A549 (cell line): Measurements from ENCODE around the gene CBFA2T2. TPM values are rescaled to one million over a fixed set of nuclear protein-coding genes. Genes with fewer than 3 reads are reported as not detected.
"Not testable (repeated sequence)": the region's sequence is repeated elsewhere in the genome, so short reads cannot be mapped to it uniquely, and the experiment has no call there.

Experiments
- ATAC-seq, 2 experiments: fragments of 200-7000 bp in 1 of 2; fragments of >200 bp in 1 of 2; cut with Nextera tagmentation in 1 of 2; cut with Tn5 transposase in 1 of 2; 3 replicates each; pipeline versions ENCODE4 v1.8.0 to v1.9.1; 2018 to 2020; ENCODE audit warnings: mild to moderate bottlenecking in 1 of 2, moderate library complexity in 1 of 2
- CTCF ChIA-PET: fragments of 300-600 bp; sonication (Branson Sonifier 250); formaldehyde crosslinking; extraction: SDS; loops from one replicate; lab custom pipeline; 2021; ENCODE audit warnings: antibody characterized with exemption, inconsistent platforms; lab: Yijun Ruan, JAX
- POLR2A ChIA-PET: fragments of 350-600 bp; formaldehyde crosslinking; extraction: SDS; loops from one replicate; lab custom pipeline; 2021; ENCODE audit warnings: antibody characterized with exemption, inconsistent platforms; lab: Yijun Ruan, JAX
- DNase-seq, 2 experiments: peaks; one replicate each; pipeline versions ENCODE4 v3.0.0 to v3.0.0-alpha.2; 2011 to 2016; ENCODE audit warnings: low read depth in 1 of 2, low spot score in 1 of 2
- FAIRE-seq: peaks from 2 replicates; lab custom pipeline; 2011; peaks lifted over from hg19 to GRCh38; lab: Jason Lieb, UNC
- H3K27ac ChIP-seq, 2 experiments: fragments of >200 bp; sonication (Bioruptor Twin); formaldehyde crosslinking; 3 replicates each; pipeline ENCODE4 v1.5.1; 2016 to 2017
- H3K4me1 ChIP-seq: fragments of >200 bp; sonication (Bioruptor Twin); formaldehyde crosslinking; 3 replicates; pipeline ENCODE4 v1.6.1; 2016
- H3K4me2 ChIP-seq: fragments of >200 bp; sonication (Bioruptor Twin); formaldehyde crosslinking; 3 replicates; pipeline ENCODE4 v1.6.1; 2016
- H3K4me3 ChIP-seq: fragments of >200 bp; sonication (Bioruptor Twin); formaldehyde crosslinking; 3 replicates; pipeline ENCODE4 v1.5.1; 2016
- H3K9me3 ChIP-seq: fragments of >200 bp; sonication (Bioruptor Twin); formaldehyde crosslinking; 3 replicates; pipeline ENCODE4 v1.6.1; 2016
- CBX8 ChIP-seq: fragments of 200-600 bp; sonication (generic); IDR thresholded peaks from 2 replicates; pipeline ENCODE4 v1.6.1; 2016
- CEBPB ChIP-seq, 2 experiments: fragments of >200 bp in 1 of 2; sonication (Bioruptor Twin) in 1 of 2; formaldehyde crosslinking in 1 of 2; IDR thresholded peaks; 2 replicates each; pipeline ENCODE4 v1.6.1; 2012 to 2016
- CHD2 ChIP-seq: fragments of 150-350 bp; IDR thresholded peaks from 2 replicates; pipeline ENCODE4 v1.6.1; 2014; ENCODE audit warnings: low read length; ENCODE audit not compliant: partially characterized antibody
- EHMT2 ChIP-seq: fragments of 200-600 bp; sonication (generic); IDR thresholded peaks from 2 replicates; pipeline ENCODE4 v1.6.1; 2016; ENCODE audit warnings: antibody characterized with exemption, low read depth, mild to moderate bottlenecking, moderate library complexity
- EP300 ChIP-seq, 2 experiments: fragments of >200 bp; sonication (Bioruptor Twin); formaldehyde crosslinking; IDR thresholded peaks; 2 replicates in 1 of 2; 3 replicates in 1 of 2; pipeline ENCODE4 v1.6.1; 2016 to 2017
- GATA3 ChIP-seq: IDR thresholded peaks from 2 replicates; pipeline ENCODE4 v1.6.1; 2012; ENCODE audit warnings: borderline replicate concordance
- HEYL ChIP-seq: fragments of 250-450 bp; sonication (Bioruptor Pico); IDR thresholded peaks from 2 replicates; pipeline ENCODE4 v1.8.0; 2021; ENCODE audit warnings: mild to moderate bottlenecking, moderate library complexity
- JUN ChIP-seq, 2 experiments: fragments of >200 bp; sonication (Bioruptor Twin); formaldehyde crosslinking; IDR thresholded peaks; 2 replicates in 1 of 2; 3 replicates in 1 of 2; pipeline ENCODE4 v1.6.1; 2016 to 2017
- KDM1A ChIP-seq: fragments of 200-600 bp; sonication (generic); IDR thresholded peaks from 2 replicates; pipeline ENCODE4 v1.6.1; 2016; ENCODE audit warnings: low read depth, mild to moderate bottlenecking
- MAFK ChIP-seq: fragments of 450-650 bp; IDR thresholded peaks from 2 replicates; pipeline ENCODE4 v1.6.1; 2014; ENCODE audit not compliant: partially characterized antibody
- NFE2L2 ChIP-seq: fragments of 150-350 bp; conservative IDR thresholded peaks from 2 replicates; pipeline ENCODE4 v1.6.1; 2014; ENCODE audit warnings: low read length
- NR3C1 ChIP-seq: fragments of >200 bp; sonication (Bioruptor Twin); formaldehyde crosslinking; IDR thresholded peaks from 3 replicates; pipeline ENCODE4 v1.6.1; 2017
- PHF8 ChIP-seq: fragments of 200-600 bp; sonication (generic); IDR thresholded peaks from 2 replicates; pipeline ENCODE4 v1.6.1; 2016; ENCODE audit warnings: low read depth, mild to moderate bottlenecking, antibody characterized with exemption, moderate library complexity, borderline replicate concordance
- RAD21 ChIP-seq, 2 experiments: fragments of >200 bp in 1 of 2; sonication (Bioruptor Twin) in 1 of 2; formaldehyde crosslinking in 1 of 2; IDR thresholded peaks in 1 of 2; conservative IDR thresholded peaks in 1 of 2; 2 replicates in 1 of 2; 3 replicates in 1 of 2; pipeline ENCODE4 v1.6.1; 2012 to 2018; ENCODE audit warnings: inconsistent platforms in 1 of 2
- RFX5 ChIP-seq: fragments of 450-650 bp; IDR thresholded peaks from 2 replicates; pipeline ENCODE4 v1.7.1; 2014; ENCODE audit warnings: antibody characterized with exemption, mild to moderate bottlenecking, moderate library complexity
- SMC3 ChIP-seq: fragments of >200 bp; sonication (Bioruptor Twin); formaldehyde crosslinking; IDR thresholded peaks from 3 replicates; pipeline ENCODE4 v1.6.1; 2018; ENCODE audit warnings: inconsistent platforms
- SREBF2 ChIP-seq: fragments of 450-650 bp; IDR thresholded peaks from 2 replicates; pipeline ENCODE4 v1.6.1; 2014; ENCODE audit warnings: mild to moderate bottlenecking, moderate library complexity
- TP53 ChIP-seq: fragments of 250-450 bp; sonication (Bioruptor Pico); IDR thresholded peaks from 2 replicates; pipeline ENCODE4 v1.5.0; 2021; ENCODE audit warnings: mild to moderate bottlenecking, moderate library complexity
- ZC3H11A ChIP-seq: fragments of 450-650 bp; IDR thresholded peaks from 2 replicates; pipeline ENCODE4 v1.6.1; 2014; ENCODE audit warnings: antibody characterized with exemption, mild to moderate bottlenecking
- WGBS: methylation state at CpG from one replicate; pipeline ENCODE4 v1.1.6; 2017; ENCODE audit errors: missing lambda C conversion rate; 5-methylcytosine and 5-hydroxymethylcytosine counted together
- polyA plus RNA-seq, 4 experiments: library from polyadenylated mRNA; depleted of rRNA in 3 of 4; stranded (reverse); fragments of >200 nt; fragmentation: RNase III in 1 of 4; extraction: RNeasy Plus Mini Kit Qiagen cat#74134 plus additional on column Dnase treatment in 1 of 4; gene quantifications; 2 replicates in 3 of 4; 3 replicates in 1 of 4; pipeline ENCODE4 v1.2.3, GENCODE V29; 2011 to 2017
- TF ChIP-seq, protein P1 (sequence below): fragments of >200 bp; sonication (Bioruptor Twin); formaldehyde crosslinking; IDR thresholded peaks from 3 replicates; pipeline ENCODE4 v1.5.1; 2016
- TF ChIP-seq, protein P2 (sequence below): fragments of >200 bp; sonication (Bioruptor Twin); formaldehyde crosslinking; IDR thresholded peaks from 2 replicates; pipeline ENCODE4 v1.6.1; 2016
- TF ChIP-seq, protein P3 (sequence below): fragments of 450-650 bp; IDR thresholded peaks from 2 replicates; pipeline ENCODE4 v1.6.1; 2014; ENCODE audit warnings: antibody characterized with exemption
- TF ChIP-seq, protein P4 (sequence below): fragments of 250-450 bp; sonication (Bioruptor Pico); IDR thresholded peaks from 2 replicates; pipeline ENCODE4 v1.5.0; 2021; ENCODE audit warnings: mild to moderate bottlenecking, moderate library complexity, borderline replicate concordance

The CBFA2T2 gene
- polyA plus RNA-seq, 2 of the 4 experiments (the other 2 are of a cell fraction): 6.8 to 9.4 TPM

DNA sequence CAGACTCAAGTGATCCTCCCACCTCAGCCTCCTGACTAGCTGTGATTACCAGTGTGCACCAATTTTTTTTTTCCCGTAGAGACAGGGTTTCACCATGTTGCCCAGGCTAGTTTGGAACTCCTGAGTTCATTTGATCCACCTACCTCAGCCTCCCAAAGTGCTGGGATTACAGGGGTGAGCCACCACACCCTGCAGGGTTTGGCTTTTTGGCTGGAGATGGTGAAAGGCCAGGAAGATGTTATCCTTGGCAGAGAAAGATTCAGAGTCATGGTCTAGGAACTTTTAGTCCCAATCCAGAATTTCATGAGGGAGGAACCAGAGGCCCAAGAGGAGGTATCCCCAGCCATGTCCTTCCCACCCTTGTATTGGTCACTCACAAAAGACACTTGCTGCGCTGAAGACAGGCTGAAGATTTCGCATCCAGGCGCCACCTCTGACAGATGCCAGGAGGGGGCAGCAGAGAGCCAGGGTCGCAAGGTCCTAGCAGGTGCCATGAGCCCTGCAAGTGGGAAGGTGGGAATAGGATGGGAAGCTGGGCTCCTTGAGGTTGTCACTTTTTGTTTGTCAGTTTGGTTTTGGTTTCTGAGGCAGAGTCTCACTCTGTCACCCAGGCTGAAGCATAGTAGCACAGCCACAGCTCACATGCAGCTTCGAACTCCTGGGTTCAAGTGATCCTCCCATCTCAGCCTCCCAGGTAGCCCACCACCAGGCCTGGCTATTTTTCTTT lies 32.8 kb upstream of the CBFA2T2 start:
- TF ChIP-seq RAD21 (conservative IDR thresholded peaks at IDR 0.05 in 1 of 2, IDR thresholded peaks at IDR 0.05 in 1 of 2) (peak; percentile 93 to 97), SMC3 (peak; percentile 92)
- TF ChIP-seq, protein P1, sequence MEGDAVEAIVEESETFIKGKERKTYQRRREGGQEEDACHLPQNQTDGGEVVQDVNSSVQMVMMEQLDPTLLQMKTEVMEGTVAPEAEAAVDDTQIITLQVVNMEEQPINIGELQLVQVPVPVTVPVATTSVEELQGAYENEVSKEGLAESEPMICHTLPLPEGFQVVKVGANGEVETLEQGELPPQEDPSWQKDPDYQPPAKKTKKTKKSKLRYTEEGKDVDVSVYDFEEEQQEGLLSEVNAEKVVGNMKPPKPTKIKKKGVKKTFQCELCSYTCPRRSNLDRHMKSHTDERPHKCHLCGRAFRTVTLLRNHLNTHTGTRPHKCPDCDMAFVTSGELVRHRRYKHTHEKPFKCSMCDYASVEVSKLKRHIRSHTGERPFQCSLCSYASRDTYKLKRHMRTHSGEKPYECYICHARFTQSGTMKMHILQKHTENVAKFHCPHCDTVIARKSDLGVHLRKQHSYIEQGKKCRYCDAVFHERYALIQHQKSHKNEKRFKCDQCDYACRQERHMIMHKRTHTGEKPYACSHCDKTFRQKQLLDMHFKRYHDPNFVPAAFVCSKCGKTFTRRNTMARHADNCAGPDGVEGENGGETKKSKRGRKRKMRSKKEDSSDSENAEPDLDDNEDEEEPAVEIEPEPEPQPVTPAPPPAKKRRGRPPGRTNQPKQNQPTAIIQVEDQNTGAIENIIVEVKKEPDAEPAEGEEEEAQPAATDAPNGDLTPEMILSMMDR: peak; percentile 87
- 25% methylated on average over 5 of the region's 6 CpGs for WGBS
- FAIRE-seq, POLR2A ChIA-PET, H3K9me3 ChIP-seq, H3K4me2 ChIP-seq, H3K27ac ChIP-seq, H3K4me3 ChIP-seq, H3K4me1 ChIP-seq: not testable (repeated sequence)
- DNase-seq (peak; percentile 75 to 83), ATAC-seq (peak; percentile 97 to 98)
- CTCF ChIA-PET: interaction anchor here (0.5 to 2.1 kb wide), 39 partner anchors 8 to 690 kb away, joined by 3 to 16 read pairs (median 5); partner anchors contain the start of genes CBFA2T2 and SNTA1

DNA sequence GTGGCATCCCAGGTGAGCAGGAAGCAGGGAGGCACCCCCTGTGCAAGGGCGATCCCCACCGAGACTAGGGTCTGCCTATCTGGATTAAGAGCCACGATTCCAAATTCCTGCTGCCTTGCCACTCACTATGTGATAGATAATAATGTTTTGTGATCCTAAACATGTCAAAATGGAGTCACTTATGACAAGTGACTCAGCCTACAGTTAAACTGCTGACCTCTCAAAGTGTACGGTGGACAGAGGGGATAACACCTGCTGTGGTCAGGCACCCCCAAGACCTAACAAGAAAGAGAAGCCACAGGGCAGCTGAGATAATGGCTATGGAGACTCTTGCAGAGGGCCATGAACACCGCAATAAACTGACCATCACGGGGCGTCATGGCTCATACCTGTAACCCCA lies 30.3 kb upstream of the CBFA2T2 start:
- H3K4me3 ChIP-seq: no peak overlapping the region
- CTCF ChIA-PET: interaction anchor here (1.4 kb wide), 1 partner anchor 208 kb away, joined by 5 read pairs; no protein-coding TSS in a partner anchor
- no peak overlapping the region for H3K27ac ChIP-seq
- H3K9me3 ChIP-seq: no peaks in the 10 kb centered on the region
- H3K4me1 ChIP-seq: no peaks in the 10 kb centered on the region
- DNase-seq (no peak), FAIRE-seq (no peak), ATAC-seq (no peak)
- no peak overlapping the region for H3K4me2 ChIP-seq
- WGBS: 80% methylated on average over 7 of the region's 7 CpGs
- POLR2A ChIA-PET: no interaction called here
- no peak for TF ChIP-seq MAFK
- TF ChIP-seq TP53 (CRISPR knock-in tag): no peak
- TF ChIP-seq CHD2: no peak
- no peak for TF ChIP-seq EHMT2
- TF ChIP-seq GATA3: no peak
- TF ChIP-seq CEBPB (IDR thresholded peaks at IDR 0.05): no peak
- TF ChIP-seq HEYL (CRISPR knock-in tag): no peak
- TF ChIP-seq NR3C1: no peak
- no peak for TF ChIP-seq KDM1A
- no peak for TF ChIP-seq JUN (IDR thresholded peaks at IDR 0.05)

DNA sequence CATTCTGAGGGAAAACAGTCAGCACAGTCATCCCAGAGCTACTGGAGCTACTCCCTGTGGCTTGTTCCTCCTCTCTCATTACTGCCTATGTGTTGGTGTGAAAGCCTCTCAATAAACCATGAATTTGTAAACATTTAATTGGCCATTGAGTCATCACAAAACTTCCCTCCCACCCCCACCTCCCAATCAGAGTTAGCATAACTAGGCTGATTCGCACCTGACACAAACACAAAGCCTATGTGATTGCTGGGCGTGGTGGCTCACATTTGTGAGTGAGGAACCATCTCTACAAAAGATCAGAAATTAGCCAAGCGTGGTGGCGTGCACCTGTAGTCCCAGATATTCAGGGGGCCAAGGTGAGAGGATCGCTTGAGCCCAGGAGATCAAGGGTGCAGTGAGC lies 29.2 kb upstream of the CBFA2T2 start:
- POLR2A ChIA-PET: no interaction called here

More for the DNA sequence above, 29.2 kb upstream of the CBFA2T2 start:
- Histone ChIP-seq H3K4me3 (no peak overlapping the region), H3K4me1 (no peaks in the 10 kb centered on the region)
- WGBS: 86% methylated on average over 5 of the region's 5 CpGs
- TF ChIP-seq RAD21 (conservative IDR thresholded peaks at IDR 0.05 in 1 of 2, IDR thresholded peaks at IDR 0.05 in 1 of 2) (no peak), EP300 (IDR thresholded peaks at IDR 0.05) (no peak), ZC3H11A (no peak), RFX5 (no peak), PHF8 (no peak), SREBF2 (no peak), EHMT2 (no peak), CBX8 (no peak), NFE2L2 (no peak)
- TF ChIP-seq, protein P2, sequence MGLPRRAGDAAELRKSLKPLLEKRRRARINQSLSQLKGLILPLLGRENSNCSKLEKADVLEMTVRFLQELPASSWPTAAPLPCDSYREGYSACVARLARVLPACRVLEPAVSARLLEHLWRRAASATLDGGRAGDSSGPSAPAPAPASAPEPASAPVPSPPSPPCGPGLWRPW: no peak
- TF ChIP-seq, protein P3, sequence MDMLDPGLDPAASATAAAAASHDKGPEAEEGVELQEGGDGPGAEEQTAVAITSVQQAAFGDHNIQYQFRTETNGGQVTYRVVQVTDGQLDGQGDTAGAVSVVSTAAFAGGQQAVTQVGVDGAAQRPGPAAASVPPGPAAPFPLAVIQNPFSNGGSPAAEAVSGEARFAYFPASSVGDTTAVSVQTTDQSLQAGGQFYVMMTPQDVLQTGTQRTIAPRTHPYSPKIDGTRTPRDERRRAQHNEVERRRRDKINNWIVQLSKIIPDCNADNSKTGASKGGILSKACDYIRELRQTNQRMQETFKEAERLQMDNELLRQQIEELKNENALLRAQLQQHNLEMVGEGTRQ: no peak
- TF ChIP-seq, protein P4, sequence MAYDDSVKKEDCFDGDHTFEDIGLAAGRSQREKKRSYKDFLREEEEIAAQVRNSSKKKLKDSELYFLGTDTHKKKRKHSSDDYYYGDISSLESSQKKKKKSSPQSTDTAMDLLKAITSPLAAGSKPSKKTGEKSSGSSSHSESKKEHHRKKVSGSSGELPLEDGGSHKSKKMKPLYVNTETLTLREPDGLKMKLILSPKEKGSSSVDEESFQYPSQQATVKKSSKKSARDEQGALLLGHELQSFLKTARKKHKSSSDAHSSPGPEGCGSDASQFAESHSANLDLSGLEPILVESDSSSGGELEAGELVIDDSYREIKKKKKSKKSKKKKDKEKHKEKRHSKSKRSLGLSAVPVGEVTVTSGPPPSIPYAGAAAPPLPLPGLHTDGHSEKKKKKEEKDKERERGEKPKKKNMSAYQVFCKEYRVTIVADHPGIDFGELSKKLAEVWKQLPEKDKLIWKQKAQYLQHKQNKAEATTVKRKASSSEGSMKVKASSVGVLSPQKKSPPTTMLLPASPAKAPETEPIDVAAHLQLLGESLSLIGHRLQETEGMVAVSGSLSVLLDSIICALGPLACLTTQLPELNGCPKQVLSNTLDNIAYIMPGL: no peak
- TF ChIP-seq, all 56 proteins: peak for 0
- no peak overlapping the region for H3K4me2 ChIP-seq
- H3K27ac ChIP-seq: no peak overlapping the region
- H3K9me3 ChIP-seq: no peaks in the 10 kb centered on the region
- no peak for FAIRE-seq
- ATAC-seq: no peak; a peak in 1 of 6 replicates
- no peak for DNase-seq
- CTCF ChIA-PET: interaction anchor here (0.6 to 1.4 kb wide), 3 partner anchors 13 to 207 kb away, joined by 3 to 5 read pairs (median 3); no protein-coding TSS in a partner anchor
